Fibroblast of lung (primary cell): ENCODE measurements around the gene PDGFC.

Experiments used
- CTCF ChIP-seq, 2 donors: IDR thresholded peaks in 1 of 2; conservative IDR thresholded peaks in 1 of 2; 1 replicate in 1 of 2; 2 replicates in 1 of 2; pipeline ENCODE4 v1.5.1; 2011 to 2012; ENCODE audit warnings: low read length in 2 of 2, control low read depth in 1 of 2, inconsistent platforms in 1 of 2, low read depth in 1 of 2, mild to moderate bottlenecking in 1 of 2
- EZH2 ChIP-seq: IDR thresholded peaks from 2 replicates; pipeline ENCODE4 v1.5.1; 2012; ENCODE audit warnings: low read length, control low read depth, mild to moderate bottlenecking; ENCODE audit errors: missing control alignments

- no peak for TF ChIP-seq CTCF (conservative IDR thresholded peaks at IDR 0.05 in 1 of 2, IDR thresholded peaks at IDR 0.05 in 1 of 2; ENCODE audit: low read depth in 1 of 2, low read length in 2 of 2)
- no peak for TF ChIP-seq EZH2
These were observed 19.4 kb downstream of the PDGFC start for GRCh38 chr4:156952078-156952759.
